CD4-positive, alpha-beta T cell treated with Interleukin-4 for 1 hour (primary cell): Measurements from ENCODE around the gene CD84.

Source experiments
- DNase-seq, 2 donors: peaks; one replicate each; pipeline ENCODE4 v3.0.0-alpha.2; 2020 to 2022

Gene CD84

DNA sequence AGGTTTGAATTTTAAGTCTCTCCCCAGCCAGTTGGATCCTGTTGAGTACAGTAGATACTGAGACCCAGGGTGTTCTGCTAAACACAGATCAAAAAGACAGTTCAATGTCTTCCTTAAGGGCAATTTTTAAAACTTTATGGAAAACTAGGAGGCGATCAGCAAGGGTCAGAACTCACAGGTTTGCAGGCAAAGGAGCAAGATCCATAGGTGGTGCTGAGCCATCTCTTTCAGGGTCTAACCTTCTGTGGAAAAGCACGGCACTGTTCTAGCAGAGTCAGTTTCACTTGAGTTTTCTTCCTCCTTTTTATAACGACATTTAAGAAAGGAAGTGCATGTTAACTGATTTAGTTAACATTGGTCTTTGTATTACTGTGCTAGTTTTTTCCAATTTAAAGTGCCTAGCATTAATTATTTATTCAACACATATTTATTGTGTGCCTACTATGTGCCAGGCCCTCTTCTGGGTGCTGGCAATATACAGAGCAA is at the start of gene CD84:
Gene CD84 (minus strand): TSS at position 281 of the 486 bp plus-strand sequence. CDS start 59 bp downstream, at position 222.
- peak in 1 of 2 donors; percentile 46 for DNase-seq

DNA sequence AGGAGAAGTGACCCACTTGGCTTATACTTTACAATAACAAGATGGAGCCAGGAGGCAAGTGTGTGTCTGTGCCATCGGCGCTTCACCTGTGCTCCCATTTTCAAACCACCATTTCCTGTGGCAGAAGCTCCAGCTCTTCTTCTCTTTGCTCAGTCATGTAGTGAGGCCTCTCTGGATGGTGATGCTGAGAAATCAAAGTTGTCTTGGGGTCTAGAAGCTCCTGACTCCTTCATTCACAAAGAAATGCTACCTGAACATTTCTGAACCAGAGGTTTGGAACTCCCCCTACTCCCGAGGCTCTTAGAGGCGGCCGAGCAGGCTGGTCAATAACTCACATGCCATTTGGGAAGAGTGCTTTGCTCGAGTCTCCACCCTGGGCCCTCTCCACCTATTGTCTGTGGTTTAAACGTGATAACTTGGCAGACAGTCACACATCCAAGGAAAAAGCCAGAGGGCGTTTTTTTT is 49.5 kb upstream of the CD84 start:
- no peak for DNase-seq

DNA sequence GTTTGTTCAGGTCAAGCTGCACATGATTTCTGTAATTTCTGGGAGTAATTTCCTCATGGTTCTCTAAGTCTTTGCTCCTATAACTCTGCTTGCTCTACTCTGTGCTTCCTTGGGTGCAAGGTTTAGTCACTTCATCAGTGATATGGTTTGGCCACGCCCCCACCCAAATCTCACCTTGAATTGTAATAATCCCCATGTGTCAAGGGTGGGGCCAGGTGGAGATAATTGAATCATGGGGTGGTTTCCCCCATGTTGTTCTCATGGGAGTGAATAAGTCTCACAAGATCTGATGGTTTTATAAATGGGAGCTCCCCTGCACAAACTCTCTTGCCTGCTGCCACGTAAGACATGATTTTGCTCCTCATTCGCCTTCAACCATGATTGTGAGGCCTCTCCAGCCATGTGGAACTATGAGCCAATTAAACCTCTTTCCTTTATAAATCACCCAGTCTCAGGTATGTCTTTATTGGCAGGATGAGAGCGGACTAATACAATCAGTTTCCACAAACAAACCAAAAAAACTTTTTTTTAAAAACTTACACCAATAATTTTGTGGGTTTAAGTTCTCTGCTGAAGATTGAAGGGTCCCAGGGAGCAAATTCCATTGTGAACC is 48.5 kb upstream of the CD84 start:
- DNase-seq: peak in 1 of 2 donors; percentile 51

DNA sequence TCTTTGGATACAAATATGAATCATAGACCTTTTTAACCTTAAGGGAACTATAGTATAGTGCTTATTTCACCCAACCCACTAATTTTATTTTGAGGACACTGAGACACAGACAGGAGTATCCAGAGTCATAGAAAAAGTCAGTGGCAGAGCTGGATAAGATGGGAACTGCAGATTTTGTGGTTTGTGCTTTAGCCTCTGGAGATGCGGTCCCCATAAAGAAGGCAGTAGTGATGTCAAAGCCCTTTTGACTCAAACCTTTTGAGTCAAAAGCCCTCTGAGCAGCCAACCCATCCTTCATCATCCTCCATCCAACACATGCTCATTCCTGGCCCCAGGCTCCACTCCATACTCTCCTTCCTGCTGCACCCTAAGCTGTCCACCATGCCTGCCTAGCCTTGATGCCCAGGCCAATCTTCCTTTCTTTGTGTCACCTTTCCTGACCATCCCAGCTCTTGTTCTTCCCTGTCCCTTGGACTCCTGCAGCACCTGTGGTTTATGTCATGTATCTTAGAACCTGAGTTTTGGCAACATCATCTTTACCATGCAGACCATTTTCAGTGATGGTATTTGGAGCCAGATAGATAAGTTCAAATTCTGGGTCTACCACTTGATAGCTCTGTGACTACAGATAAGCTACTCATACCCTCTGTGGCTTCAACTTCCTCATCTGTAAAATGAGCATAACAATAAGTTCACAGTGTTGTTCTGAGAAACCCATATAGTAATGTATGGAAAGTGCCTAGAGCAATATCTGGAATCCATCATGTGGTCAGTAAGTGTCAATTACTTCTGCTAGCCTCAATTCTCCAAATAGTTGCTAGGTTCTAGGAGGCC is 47.4 kb upstream of the CD84 start:
- DNase-seq: no peak

DNA sequence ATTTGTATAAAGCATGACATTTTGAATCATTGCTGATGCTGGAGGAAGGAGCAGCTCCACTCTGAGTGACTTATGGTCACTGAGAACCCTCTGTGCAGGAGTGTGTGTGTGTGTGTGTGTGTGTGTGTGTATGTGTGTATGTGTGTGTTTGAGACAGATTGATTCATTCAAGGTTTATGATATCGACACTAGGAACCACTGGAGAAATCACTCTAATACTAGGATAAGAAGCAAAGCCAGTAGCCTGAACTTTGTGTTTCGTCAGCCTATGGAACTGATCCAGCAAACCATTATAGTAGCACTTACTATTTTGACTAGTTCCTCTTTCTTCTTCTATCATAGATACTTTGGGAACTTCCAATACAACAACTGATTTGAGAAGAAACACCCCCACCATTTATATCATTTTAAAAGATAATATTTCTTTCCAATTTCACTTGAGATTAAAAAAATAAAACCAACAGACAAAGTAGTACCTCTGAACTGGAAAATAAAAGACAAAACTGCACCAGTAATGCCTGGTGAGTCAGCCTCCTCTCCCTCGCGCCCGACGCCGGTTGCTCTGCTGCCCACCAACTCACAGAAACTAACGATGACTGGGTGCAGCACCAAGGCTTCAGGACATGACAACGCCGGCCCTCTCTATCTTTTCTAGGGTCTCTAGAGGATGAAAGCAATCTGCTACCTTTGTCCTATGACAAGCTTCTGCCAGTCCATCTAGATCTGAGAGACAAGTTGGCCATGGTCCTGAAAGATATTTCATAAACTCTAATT is 46.6 kb upstream of the CD84 start:
- DNase-seq: no peak

GRCh38 chr1:160625321-160625720 is 46.0 kb upstream of the CD84 start:
- DNase-seq: no peak

- no peak for DNase-seq
Measured at GRCh38 chr1:160624464-160624863, 45.2 kb upstream of the CD84 start.

- DNase-seq: no peak
Measured at GRCh38 chr1:160623862-160624261, 44.6 kb upstream of the CD84 start.

DNA sequence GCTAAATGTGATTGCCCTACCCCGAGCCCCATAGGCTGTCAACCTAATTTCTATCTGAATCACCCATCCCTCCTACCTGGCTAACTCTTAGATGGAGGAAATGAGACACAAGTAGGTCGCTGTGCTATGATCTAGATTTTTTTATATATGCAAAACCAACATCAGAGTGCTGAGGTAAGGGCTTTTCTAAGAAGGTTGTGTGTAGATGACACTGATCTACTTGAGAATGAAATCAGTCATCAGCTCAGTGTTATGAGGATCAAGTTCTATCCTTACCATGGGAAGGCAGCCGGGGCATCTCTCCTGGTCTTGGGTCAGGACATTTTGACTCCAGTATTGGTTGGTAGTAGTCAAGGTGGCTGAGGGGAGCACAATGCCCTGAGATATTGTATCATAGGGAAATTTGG is 43.9 kb upstream of the CD84 start:
- DNase-seq: peak in 1 of 2 donors; percentile 71

DNA sequence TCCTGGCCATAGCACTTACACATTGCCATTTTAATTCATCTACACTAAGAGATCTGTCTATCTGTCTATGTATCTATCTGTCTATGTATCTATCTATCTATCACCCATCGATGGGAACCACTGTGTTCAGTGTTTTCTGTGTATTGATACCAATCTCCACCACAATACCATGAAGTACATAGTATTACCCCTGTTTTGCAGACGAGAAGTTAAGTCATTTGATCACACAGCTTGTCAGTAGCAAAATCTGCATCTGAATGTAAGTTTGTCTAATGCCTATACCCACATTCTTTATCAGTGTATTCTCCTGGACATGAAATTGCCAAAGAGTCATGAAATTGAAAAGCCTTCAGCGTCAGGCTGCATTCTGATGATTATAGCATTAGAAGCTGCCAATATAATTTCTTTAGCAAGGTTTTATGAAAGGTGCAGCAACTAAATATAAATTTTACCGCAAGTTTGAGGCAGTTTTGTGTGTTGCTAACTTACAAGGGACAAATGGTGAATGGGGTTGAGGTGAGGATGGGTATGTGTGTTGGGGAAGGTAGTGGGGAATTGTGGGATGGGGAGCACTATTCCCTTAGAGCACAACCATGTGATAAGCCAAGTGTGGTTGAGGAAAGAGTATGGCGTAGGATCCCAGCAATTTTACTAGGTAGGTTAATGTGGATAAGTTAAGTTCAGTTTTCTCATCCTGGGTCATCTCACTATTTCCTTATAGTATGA is 43.4 kb upstream of the CD84 start:
- no peak for DNase-seq

GRCh38 chr1:160621633-160622413 is 42.5 kb upstream of the CD84 start:
- peak; percentile 23 to 56 for DNase-seq

- DNase-seq: no peak
Measured at GRCh38 chr1:160620942-160621632, 41.8 kb upstream of the CD84 start.

DNA sequence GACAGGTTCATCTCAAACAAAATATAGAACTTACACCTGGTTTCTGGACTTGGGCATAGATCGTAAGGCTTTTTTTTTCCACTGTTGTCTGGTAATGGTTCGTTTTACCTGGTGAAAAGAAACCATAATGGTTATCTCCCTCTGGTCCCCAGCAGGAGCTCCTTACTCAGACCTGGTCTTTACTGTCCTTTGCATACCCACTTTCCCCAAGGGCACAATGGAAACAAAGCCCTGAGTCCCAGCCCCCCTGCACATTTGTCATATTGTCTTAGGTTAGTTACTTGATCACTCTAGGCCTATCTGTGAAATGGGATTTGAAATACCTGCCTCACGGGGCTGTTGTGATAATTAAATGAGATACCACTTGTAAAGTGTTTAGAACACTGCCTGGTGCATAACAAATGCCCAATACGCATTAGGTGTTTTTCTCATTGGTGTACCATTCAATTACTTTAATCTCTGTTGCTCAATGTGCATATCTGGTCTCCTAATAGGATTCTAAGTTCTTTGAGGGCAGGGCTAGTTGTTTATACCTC is 40.5 kb upstream of the CD84 start:
- no peak for DNase-seq

- peak; percentile 41 to 69 for DNase-seq
Measured at GRCh38 chr1:160618763-160619274, 39.5 kb upstream of the CD84 start.

GRCh38 chr1:160618327-160618726 is 39.0 kb upstream of the CD84 start:
- DNase-seq: no peak

DNA sequence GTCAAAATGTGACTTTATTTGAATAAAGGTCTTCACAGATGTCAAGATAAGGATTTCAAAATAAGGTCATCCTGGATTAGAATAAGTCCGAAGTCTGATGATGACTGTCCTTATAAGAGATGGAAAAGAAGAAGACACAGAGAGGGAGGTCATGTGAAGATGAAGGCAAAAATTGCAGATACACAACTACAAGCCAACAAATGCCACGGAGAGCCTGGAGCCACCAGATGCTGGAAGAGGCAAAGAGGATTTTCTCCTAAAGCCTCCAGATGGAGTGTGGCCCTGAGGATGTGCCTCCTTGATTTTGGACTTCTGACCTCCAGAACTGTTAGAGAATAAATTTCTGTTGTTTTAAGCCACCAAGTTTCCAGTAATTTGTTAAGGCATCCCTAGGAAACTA is 36.4 kb upstream of the CD84 start:
- no peak for DNase-seq

GRCh38 chr1:160614410-160614809 is 35.1 kb upstream of the CD84 start:
- DNase-seq: no peak

DNA sequence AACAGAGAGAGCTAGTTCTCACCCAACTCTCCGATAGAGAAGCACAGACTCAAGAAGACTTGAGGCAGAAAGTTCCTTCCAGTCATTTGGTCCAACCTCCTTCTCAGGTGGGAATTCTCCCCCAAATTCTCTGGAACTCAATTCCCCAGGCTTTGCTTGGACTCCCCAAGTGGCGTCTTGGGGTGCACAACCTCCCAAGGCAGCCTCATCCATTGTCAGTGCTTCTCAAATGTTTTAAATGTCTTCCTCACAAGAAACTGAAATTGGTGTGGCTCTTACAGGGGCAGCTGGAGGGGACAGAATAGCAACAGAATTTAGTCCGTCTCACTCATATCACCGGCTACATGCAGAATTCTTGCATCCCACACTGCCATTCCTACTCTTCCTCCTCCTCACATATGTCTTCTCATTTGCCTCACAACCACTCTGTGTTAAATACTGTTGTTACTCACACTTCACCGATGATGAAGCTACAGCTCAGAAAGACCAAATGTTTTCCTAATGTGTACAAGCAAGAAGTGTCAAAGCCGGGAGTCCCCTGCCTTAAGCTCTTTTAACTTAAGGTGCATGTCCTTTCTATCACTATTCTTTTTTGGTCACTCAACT is 33.4 kb upstream of the CD84 start:
- no peak for DNase-seq

DNA sequence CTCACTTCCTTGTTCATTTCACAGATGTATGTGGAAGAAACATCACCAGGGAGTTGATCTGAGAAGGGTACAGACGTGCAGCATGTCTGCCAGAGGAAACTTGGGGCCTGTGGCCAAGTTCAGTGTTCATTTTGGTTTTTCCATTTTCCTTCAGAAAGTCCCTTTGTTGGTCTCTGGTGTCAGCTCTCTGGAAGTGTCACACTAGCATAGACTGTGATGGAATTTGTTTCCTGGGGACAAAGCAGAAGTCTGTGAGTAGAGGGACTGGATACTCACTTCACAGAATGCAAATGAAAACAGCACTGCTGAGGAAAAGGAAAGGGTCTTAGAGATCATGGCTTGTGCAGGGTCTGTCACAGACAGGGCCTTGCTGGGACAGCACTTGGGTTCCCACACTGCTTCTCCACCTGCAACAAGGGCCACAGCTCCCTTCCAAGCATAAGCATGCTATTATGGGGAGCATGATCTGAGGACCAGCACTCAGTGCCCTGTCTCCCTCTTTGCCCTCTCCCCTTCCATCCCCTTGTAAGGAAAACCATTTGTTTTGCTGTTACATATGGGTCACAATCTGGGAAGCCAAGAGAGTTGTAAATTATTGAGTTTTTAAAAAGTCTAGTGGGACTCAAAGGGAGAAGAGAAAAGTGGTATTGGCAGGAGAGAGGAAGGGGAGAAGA is 31.4 kb upstream of the CD84 start:
- DNase-seq: no peak

GRCh38 chr1:160608941-160609340 is 29.6 kb upstream of the CD84 start:
- no peak for DNase-seq
